Measurements from ENCODE around the gene LRRC46. TPM values are rescaled to one million over a fixed set of nuclear protein-coding genes. Genes with fewer than 3 reads are reported as not detected.

Gene LRRC46
- total RNA-seq, 3 donors from 2014 or later: 0.14 to 0.36 TPM; not detected in 1

- ATAC-seq: no peak
- H3K36me3 ChIP-seq (ENCODE audit: low read depth): no peaks in the 10 kb centered on the region
- no peak overlapping the region for H3K4me3 ChIP-seq
- H3K4me1 ChIP-seq (ENCODE audit: low read depth): no peaks in the 10 kb centered on the region
- no peaks in the 10 kb centered on the region for H3K9me3 ChIP-seq
- no peak for TF ChIP-seq CTCF (IDR thresholded peaks at IDR 0.05)
- intact Hi-C loops (cut with DNase I, micrococcal nuclease): no loop called here
- DNase-seq: no peak
These were observed 41.2 kb downstream of the LRRC46 start for GRCh38 chr17:47872651-47873161.

- intact Hi-C loops (cut with DNase I, micrococcal nuclease): no loop called here
- H3K36me3 ChIP-seq (ENCODE audit: low read depth): no peaks in the 10 kb centered on the region
- no peak for ATAC-seq
- no peak for DNase-seq
- no peaks in the 10 kb centered on the region for H3K4me1 ChIP-seq (ENCODE audit: low read depth)
- no peaks in the 10 kb centered on the region for H3K9me3 ChIP-seq
- no peak for TF ChIP-seq CTCF (IDR thresholded peaks at IDR 0.05)
- no peak overlapping the region for H3K4me3 ChIP-seq
These were observed 42.0 kb downstream of the LRRC46 start for GRCh38 chr17:47873200-47874090.

- DNase-seq (no peak), ATAC-seq (no peak)
- intact Hi-C loops (cut with DNase I, micrococcal nuclease): no loop called here
- no peaks in the 10 kb centered on the region for H3K4me1 ChIP-seq (ENCODE audit: low read depth)
- no peak overlapping the region for H3K4me3 ChIP-seq
- H3K36me3 ChIP-seq (ENCODE audit: low read depth): no peaks in the 10 kb centered on the region
- H3K9me3 ChIP-seq: no peaks in the 10 kb centered on the region
- TF ChIP-seq CTCF (IDR thresholded peaks at IDR 0.05): no peak
These were observed 43.8 kb downstream of the LRRC46 start for GRCh38 chr17:47875011-47875985.

- Histone ChIP-seq H3K4me3 (no peak overlapping the region), H3K9me3 (no peaks in the 10 kb centered on the region), H3K4me1 (ENCODE audit: low read depth) (peaks cover 13% of the 10 kb centered on the region), H3K36me3 (ENCODE audit: low read depth) (no peaks in the 10 kb centered on the region)
- ATAC-seq (no peak), DNase-seq (no peak)
- no peak for TF ChIP-seq CTCF (IDR thresholded peaks at IDR 0.05)
- intact Hi-C loops (cut with DNase I, micrococcal nuclease): no loop called here
These were observed 46.0 kb downstream of the LRRC46 start for GRCh38 chr17:47877368-47878034.

Measured in mucosa of descending colon (tissue), 3 donors.